ENCODE measurements around the gene PADI3.

GRCh38 chr1:17206196-17206595 is 42.7 kb upstream of the PADI3 start:
- TF ChIP-seq, protein P1, sequence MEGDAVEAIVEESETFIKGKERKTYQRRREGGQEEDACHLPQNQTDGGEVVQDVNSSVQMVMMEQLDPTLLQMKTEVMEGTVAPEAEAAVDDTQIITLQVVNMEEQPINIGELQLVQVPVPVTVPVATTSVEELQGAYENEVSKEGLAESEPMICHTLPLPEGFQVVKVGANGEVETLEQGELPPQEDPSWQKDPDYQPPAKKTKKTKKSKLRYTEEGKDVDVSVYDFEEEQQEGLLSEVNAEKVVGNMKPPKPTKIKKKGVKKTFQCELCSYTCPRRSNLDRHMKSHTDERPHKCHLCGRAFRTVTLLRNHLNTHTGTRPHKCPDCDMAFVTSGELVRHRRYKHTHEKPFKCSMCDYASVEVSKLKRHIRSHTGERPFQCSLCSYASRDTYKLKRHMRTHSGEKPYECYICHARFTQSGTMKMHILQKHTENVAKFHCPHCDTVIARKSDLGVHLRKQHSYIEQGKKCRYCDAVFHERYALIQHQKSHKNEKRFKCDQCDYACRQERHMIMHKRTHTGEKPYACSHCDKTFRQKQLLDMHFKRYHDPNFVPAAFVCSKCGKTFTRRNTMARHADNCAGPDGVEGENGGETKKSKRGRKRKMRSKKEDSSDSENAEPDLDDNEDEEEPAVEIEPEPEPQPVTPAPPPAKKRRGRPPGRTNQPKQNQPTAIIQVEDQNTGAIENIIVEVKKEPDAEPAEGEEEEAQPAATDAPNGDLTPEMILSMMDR (IDR thresholded peaks at IDR 0.05): no peak
- TF ChIP-seq POLR2AphosphoS5 (IDR thresholded peaks at IDR 0.05): no peak
